Adrenal gland (tissue), 5 donors: ENCODE results near the gene ANKS6.

Experiments used
- CTCF ChIP-seq, 6 experiments: fragments of 450-650 bp in 4 of 6; fragments of 200-600 bp in 2 of 6; sonication (generic) in 1 of 6; IDR thresholded peaks; 1 replicate in 5 of 6; 2 replicates in 1 of 6; pipeline versions ENCODE4 v1.5.1 to v1.8.0; 2016 to 2021; ENCODE audit warnings: antibody characterized with exemption in 6 of 6, mild to moderate bottlenecking in 2 of 6, moderate library complexity in 1 of 6
- POLR2A ChIP-seq, 2 donors: fragments of 450-650 bp; IDR thresholded peaks; one replicate each; pipeline ENCODE4 v1.6.1; 2017; ENCODE audit warnings: antibody characterized with exemption in 2 of 2, mild to moderate bottlenecking in 2 of 2, moderate library complexity in 1 of 2
- donor health status: DM: no; HTN: no; CAD: no.

- no peak for TF ChIP-seq CTCF (IDR thresholded peaks at IDR 0.05)
- TF ChIP-seq POLR2A (IDR thresholded peaks at IDR 0.05) = no peak
Observed at GRCh38 chr9:98763986-98764745, 32.2 kb downstream of the ANKS6 start.
